C4-2B (cell line): ENCODE measurements around the gene TTC28.

Source experiments
- H3K27ac ChIP-seq: fragments of 450-650 bp; 2 replicates; pipeline ENCODE4 v1.5.1; 2017
- CTCF ChIP-seq: fragments of 450-650 bp; conservative IDR thresholded peaks from 2 replicates; pipeline ENCODE4 v1.5.1; 2017; ENCODE audit warnings: mild to moderate bottlenecking
- ZFX ChIP-seq: fragments of 450-650 bp; IDR thresholded peaks from 2 replicates; pipeline ENCODE4 v1.6.1; 2017

Gene TTC28

GRCh38 chr22:28155808-28156207 lies 523.8 kb downstream of the TTC28 start:
- no peak for TF ChIP-seq CTCF
- no peak for TF ChIP-seq ZFX
- no peak overlapping the region for H3K27ac ChIP-seq

GRCh38 chr22:28154861-28155260 lies 524.8 kb downstream of the TTC28 start:
- H3K27ac ChIP-seq, result no peak overlapping the region
- TF ChIP-seq ZFX (no peak), CTCF (no peak)

- no peak overlapping the region for H3K27ac ChIP-seq
- TF ChIP-seq ZFX, result no peak
- no peak for TF ChIP-seq CTCF
These were observed 528.4 kb downstream of the TTC28 start for GRCh38 chr22:28151151-28151816.

- TF ChIP-seq CTCF (no peak), ZFX (no peak)
- H3K27ac ChIP-seq, result no peak overlapping the region
These were observed 530.7 kb downstream of the TTC28 start for GRCh38 chr22:28148816-28149465.

GRCh38 chr22:28147401-28147800 lies 532.2 kb downstream of the TTC28 start:
- TF ChIP-seq CTCF (no peak), ZFX (no peak)
- no peak overlapping the region for H3K27ac ChIP-seq

GRCh38 chr22:28146401-28147314 lies 533.0 kb downstream of the TTC28 start:
- TF ChIP-seq CTCF (no peak), ZFX (no peak)
- no peak overlapping the region for H3K27ac ChIP-seq
